ENCODE data around the gene GAS6.

Gene GAS6

DNA sequence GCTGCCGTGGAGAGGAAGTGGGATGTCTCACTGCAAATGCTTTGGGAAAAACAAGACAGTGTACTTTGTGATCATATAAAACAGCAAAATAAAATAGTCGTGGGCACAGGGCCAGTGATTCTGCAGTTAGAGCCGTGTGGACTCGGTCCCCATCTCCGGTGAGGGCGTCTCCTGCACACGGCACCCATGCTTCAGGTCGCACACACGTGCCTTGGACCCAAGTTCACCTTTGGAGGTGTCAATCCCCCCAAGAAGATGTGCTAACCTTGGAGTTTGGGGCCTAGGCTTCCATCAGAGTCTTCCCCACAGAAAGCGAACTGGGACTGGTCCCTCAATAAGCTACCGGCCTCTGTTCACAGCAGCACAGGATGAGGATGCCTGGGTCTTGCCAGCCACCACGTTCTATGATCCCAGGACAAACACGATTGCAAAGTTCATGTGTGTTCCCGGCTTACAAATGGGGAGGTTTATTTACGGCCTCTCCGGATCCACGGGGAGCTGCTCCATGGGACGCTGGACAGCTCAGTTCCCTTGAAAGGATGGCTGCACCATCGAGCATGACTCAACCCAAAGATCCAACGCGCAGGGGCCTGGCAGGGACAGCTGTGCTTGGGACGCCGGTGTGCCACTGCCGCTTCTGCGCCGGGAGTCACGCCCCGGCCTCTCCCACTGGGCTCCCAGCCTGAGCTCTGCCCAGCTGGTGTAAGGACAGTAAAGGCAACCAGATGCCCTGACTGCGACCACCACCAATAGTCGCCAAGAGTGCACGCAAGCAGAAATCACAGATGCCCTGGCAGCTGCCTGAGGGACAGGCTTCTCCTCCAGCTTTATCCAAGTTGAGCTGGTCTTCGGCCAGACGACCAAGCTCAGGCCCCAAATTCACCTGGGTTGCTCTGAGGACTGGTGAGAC is 8.6 kb downstream of the GAS6 start:
- H3K4me1 ChIP-seq (ENCODE audit: control insufficient read depth, insufficient read depth, low read length) = peaks cover 3% of the 10 kb centered on the region; the same call in 1 of the 2 replicates
- peak; percentile 31 for TF ChIP-seq ZIC2 (tag by site-specific recombination; IDR thresholded peaks at IDR 0.05)
- TF ChIP-seq, protein P1, sequence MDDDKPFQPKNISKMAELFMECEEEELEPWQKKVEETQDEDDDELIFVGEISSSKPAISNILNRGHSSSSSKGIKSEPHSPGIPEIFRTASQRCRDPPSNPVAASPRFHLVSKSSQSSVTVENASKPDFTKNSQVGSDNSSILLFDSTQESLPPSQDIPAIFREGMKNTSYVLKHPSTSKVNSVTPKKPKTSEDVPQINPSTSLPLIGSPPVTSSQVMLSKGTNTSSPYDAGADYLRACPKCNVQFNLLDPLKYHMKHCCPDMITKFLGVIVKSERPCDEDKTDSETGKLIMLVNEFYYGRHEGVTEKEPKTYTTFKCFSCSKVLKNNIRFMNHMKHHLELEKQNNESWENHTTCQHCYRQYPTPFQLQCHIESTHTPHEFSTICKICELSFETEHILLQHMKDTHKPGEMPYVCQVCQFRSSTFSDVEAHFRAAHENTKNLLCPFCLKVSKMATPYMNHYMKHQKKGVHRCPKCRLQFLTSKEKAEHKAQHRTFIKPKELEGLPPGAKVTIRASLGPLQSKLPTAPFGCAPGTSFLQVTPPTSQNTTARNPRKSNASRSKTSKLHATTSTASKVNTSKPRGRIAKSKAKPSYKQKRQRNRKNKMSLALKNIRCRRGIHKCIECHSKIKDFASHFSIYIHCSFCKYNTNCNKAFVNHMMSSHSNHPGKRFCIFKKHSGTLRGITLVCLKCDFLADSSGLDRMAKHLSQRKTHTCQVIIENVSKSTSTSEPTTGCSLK (tag by site-specific recombination; IDR thresholded peaks at IDR 0.05) = no peak
- TF ChIP-seq, protein P2, sequence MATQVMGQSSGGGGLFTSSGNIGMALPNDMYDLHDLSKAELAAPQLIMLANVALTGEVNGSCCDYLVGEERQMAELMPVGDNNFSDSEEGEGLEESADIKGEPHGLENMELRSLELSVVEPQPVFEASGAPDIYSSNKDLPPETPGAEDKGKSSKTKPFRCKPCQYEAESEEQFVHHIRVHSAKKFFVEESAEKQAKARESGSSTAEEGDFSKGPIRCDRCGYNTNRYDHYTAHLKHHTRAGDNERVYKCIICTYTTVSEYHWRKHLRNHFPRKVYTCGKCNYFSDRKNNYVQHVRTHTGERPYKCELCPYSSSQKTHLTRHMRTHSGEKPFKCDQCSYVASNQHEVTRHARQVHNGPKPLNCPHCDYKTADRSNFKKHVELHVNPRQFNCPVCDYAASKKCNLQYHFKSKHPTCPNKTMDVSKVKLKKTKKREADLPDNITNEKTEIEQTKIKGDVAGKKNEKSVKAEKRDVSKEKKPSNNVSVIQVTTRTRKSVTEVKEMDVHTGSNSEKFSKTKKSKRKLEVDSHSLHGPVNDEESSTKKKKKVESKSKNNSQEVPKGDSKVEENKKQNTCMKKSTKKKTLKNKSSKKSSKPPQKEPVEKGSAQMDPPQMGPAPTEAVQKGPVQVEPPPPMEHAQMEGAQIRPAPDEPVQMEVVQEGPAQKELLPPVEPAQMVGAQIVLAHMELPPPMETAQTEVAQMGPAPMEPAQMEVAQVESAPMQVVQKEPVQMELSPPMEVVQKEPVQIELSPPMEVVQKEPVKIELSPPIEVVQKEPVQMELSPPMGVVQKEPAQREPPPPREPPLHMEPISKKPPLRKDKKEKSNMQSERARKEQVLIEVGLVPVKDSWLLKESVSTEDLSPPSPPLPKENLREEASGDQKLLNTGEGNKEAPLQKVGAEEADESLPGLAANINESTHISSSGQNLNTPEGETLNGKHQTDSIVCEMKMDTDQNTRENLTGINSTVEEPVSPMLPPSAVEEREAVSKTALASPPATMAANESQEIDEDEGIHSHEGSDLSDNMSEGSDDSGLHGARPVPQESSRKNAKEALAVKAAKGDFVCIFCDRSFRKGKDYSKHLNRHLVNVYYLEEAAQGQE (tag by site-specific recombination; IDR thresholded peaks at IDR 0.05) = peak; percentile 80
- no peak overlapping the region for H3K4me3 ChIP-seq (ENCODE audit: low read depth, low read length)
- POLR2A ChIA-PET = no interaction called here
- CTCF ChIA-PET = no interaction called here
- H3K27ac ChIP-seq (ENCODE audit: extremely low read depth, low read depth, low read length) = no peak overlapping the region
- H3K36me3 ChIP-seq (ENCODE audit: control insufficient read depth in 2 of 2, insufficient read depth in 1 of 2, low read length in 2 of 2) = peaks cover 0 to 16% of the 10 kb centered on the region in 2 experiments; a peak in 1 of 3 replicates
- H3K9me3 ChIP-seq (ENCODE audit: control insufficient read depth, insufficient read depth, low read depth, low read length) = no peaks in the 10 kb centered on the region

- CTCF ChIA-PET = interaction anchor here (0.7 kb wide), 1 partner anchor 53 kb away, joined by 3 read pairs; no protein-coding TSS in a partner anchor
- peaks cover 0 to 14% of the 10 kb centered on the region in 2 experiments; a peak in 1 of 3 replicates for H3K36me3 ChIP-seq (ENCODE audit: control insufficient read depth in 2 of 2, insufficient read depth in 1 of 2, low read length in 2 of 2)
- TF ChIP-seq ZFP41 (tag by site-specific recombination; IDR thresholded peaks at IDR 0.05; ENCODE audit: borderline replicate concordance) (no peak), ZNF26 (tag by site-specific recombination; IDR thresholded peaks at IDR 0.05) (no peak), ZNF645 (tag by site-specific recombination; IDR thresholded peaks at IDR 0.05) (no peak), ZBTB8A (tag by site-specific recombination; IDR thresholded peaks at IDR 0.05) (no peak), TCF7L2 (IDR thresholded peaks at IDR 0.05; ENCODE audit: borderline replicate concordance, low read depth, low read length) (no peak), ZNF398 (tag by site-specific recombination; IDR thresholded peaks at IDR 0.05) (no peak), BCL11B (tag by site-specific recombination; IDR thresholded peaks at IDR 0.05; ENCODE audit: low read depth) (no peak), WT1 (tag by site-specific recombination; IDR thresholded peaks at IDR 0.05) (no peak), ZNF114 (tag by site-specific recombination; IDR thresholded peaks at IDR 0.05) (no peak), SALL2 (tag by site-specific recombination; IDR thresholded peaks at IDR 0.05; ENCODE audit: borderline replicate concordance) (no peak), ZNF529 (tag by site-specific recombination; IDR thresholded peaks at IDR 0.05; ENCODE audit: insufficient replicate concordance) (no peak), ZNF621 (tag by site-specific recombination; IDR thresholded peaks at IDR 0.05) (no peak), ZIC2 (tag by site-specific recombination; IDR thresholded peaks at IDR 0.05) (peak; percentile 98)
- TF ChIP-seq, protein P3, sequence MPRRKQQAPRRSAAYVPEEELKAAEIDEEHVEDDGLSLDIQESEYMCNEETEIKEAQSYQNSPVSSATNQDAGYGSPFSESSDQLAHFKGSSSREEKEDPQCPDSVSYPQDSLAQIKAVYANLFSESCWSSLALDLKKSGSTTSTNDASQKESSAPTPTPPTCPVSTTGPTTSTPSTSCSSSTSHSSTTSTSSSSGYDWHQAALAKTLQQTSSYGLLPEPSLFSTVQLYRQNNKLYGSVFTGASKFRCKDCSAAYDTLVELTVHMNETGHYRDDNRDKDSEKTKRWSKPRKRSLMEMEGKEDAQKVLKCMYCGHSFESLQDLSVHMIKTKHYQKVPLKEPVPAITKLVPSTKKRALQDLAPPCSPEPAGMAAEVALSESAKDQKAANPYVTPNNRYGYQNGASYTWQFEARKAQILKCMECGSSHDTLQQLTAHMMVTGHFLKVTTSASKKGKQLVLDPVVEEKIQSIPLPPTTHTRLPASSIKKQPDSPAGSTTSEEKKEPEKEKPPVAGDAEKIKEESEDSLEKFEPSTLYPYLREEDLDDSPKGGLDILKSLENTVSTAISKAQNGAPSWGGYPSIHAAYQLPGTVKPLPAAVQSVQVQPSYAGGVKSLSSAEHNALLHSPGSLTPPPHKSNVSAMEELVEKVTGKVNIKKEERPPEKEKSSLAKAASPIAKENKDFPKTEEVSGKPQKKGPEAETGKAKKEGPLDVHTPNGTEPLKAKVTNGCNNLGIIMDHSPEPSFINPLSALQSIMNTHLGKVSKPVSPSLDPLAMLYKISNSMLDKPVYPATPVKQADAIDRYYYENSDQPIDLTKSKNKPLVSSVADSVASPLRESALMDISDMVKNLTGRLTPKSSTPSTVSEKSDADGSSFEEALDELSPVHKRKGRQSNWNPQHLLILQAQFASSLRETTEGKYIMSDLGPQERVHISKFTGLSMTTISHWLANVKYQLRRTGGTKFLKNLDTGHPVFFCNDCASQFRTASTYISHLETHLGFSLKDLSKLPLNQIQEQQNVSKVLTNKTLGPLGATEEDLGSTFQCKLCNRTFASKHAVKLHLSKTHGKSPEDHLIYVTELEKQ (tag by site-specific recombination; IDR thresholded peaks at IDR 0.05; ENCODE audit: borderline replicate concordance) = no peak
Measured at GRCh38 chr13:113854238-113855011, 9.5 kb downstream of the GAS6 start.

More at GRCh38 chr13:113854238-113855011, 9.5 kb downstream of the GAS6 start:
- no peaks in the 10 kb centered on the region for H3K9me3 ChIP-seq (ENCODE audit: control insufficient read depth, insufficient read depth, low read depth, low read length)
- no peak overlapping the region for H3K27ac ChIP-seq (ENCODE audit: extremely low read depth, low read depth, low read length)
- POLR2A ChIA-PET = interaction anchor here (0.5 kb wide), 1 partner anchor 40 kb away, joined by 6 read pairs; no protein-coding TSS in a partner anchor
- H3K4me3 ChIP-seq (ENCODE audit: low read depth, low read length) = no peak overlapping the region
- H3K4me1 ChIP-seq (ENCODE audit: control insufficient read depth, insufficient read depth, low read length) = no peaks in the 10 kb centered on the region

Measured in HEK293 (cell line).